Measurements from ENCODE around the gene SDHB.

Gene SDHB

GRCh38 chr1:16980473-16981268 is 73.2 kb downstream of the SDHB start, which contains the start of gene MFAP2:
Gene MFAP2 (minus strand): TSS chr1:16980620. CDS start chr1:16978273, 2,347 bp downstream.
- DNase-seq = no peak

- DNase-seq = no peak
These were observed 74.1 kb downstream of the SDHB start for GRCh38 chr1:16979475-16980327.

GRCh38 chr1:16978567-16979474 is 75.0 kb downstream of the SDHB start:
- DNase-seq = no peak

GRCh38 chr1:16978139-16978538 is 75.7 kb downstream of the SDHB start:
- no peak for DNase-seq

- DNase-seq = no peak
These were observed 76.5 kb downstream of the SDHB start for GRCh38 chr1:16977377-16977776.

GRCh38 chr1:16976966-16977365 is 76.9 kb downstream of the SDHB start:
- DNase-seq = no peak

- DNase-seq = no peak
These were observed 78.0 kb downstream of the SDHB start for GRCh38 chr1:16975838-16976237.

- DNase-seq = no peak
These were observed 78.6 kb downstream of the SDHB start for GRCh38 chr1:16975211-16975610.

GRCh38 chr1:16973215-16973614 is 80.6 kb downstream of the SDHB start:
- no peak for DNase-seq

- DNase-seq = no peak
These were observed 81.5 kb downstream of the SDHB start for GRCh38 chr1:16972189-16972895.

GRCh38 chr1:16971341-16972188 is 82.3 kb downstream of the SDHB start:
- peak; percentile 91 for DNase-seq

GRCh38 chr1:16970132-16970910 is 83.5 kb downstream of the SDHB start:
- DNase-seq = no peak

GRCh38 chr1:16969651-16970050 is 84.2 kb downstream of the SDHB start:
- DNase-seq = no peak

- no peak for DNase-seq
These were observed 84.7 kb downstream of the SDHB start for GRCh38 chr1:16969057-16969611.

Measured in COR-L47 (cell line).